ENCODE results near the gene IL17RB.

GRCh38 chr3:53828581-53828980 is 17.8 kb upstream of the IL17RB start:
- TF ChIP-seq POLR2A (IDR thresholded peaks at IDR 0.05): no peak
- no peak for TF ChIP-seq CTCF (IDR thresholded peaks at IDR 0.05)
- no peak for TF ChIP-seq POLR2AphosphoS5 (IDR thresholded peaks at IDR 0.05; ENCODE audit: insufficient read depth in 1 of 2, low read depth in 1 of 2)
